CD14-positive monocyte (primary cell): ENCODE results near the gene PLCD1. TPM values are rescaled to one million over a fixed set of nuclear protein-coding genes. Genes with fewer than 3 reads are reported as not detected.

Source experiments
- DNase-seq, 3 donors: peaks; one replicate each; pipeline ENCODE4 v3.0.0-alpha.2; 2011 to 2022
- H2AFZ ChIP-seq: 2 replicates; pipeline ENCODE4 v1.6.0; 2012; ENCODE audit warnings: mild to moderate bottlenecking, low read depth, low read length, inconsistent platforms; ENCODE audit not compliant: insufficient read depth, poor library complexity, severe bottlenecking
- H3K27ac ChIP-seq, 2 donors: 1 replicate in 1 of 2; 2 replicates in 1 of 2; pipeline ENCODE4 v1.5.1; 2012 to 2013; ENCODE audit warnings: low read length in 2 of 2, control low read depth in 1 of 2, inconsistent platforms in 1 of 2, low read depth in 1 of 2, mild to moderate bottlenecking in 1 of 2
- H3K27me3 ChIP-seq, 2 donors: one replicate each; pipeline versions ENCODE4 v1.6.0 to v1.6.1; 2011 to 2013; ENCODE audit warnings: low read length in 2 of 2; ENCODE audit not compliant: control insufficient read depth in 2 of 2, insufficient read depth in 2 of 2
- H3K36me3 ChIP-seq, 2 donors: replicated peaks in 1 of 2; 1 replicate in 1 of 2; 2 replicates in 1 of 2; pipeline versions ENCODE4 v1.5.1 to v1.6.1; 2012 to 2013; ENCODE audit warnings: low read length in 2 of 2, control low read depth in 1 of 2, inconsistent platforms in 1 of 2, mild to moderate bottlenecking in 1 of 2; ENCODE audit not compliant: insufficient read depth in 2 of 2, control insufficient read depth in 1 of 2
- H3K4me1 ChIP-seq, 2 donors: 1 replicate in 1 of 2; 2 replicates in 1 of 2; pipeline versions ENCODE4 v1.5.1 to v1.6.1; 2012 to 2013; ENCODE audit warnings: low read length in 2 of 2, control low read depth in 1 of 2, inconsistent platforms in 1 of 2, mild to moderate bottlenecking in 1 of 2, moderate library complexity in 1 of 2; ENCODE audit not compliant: insufficient read depth in 2 of 2, control insufficient read depth in 1 of 2
- H3K4me2 ChIP-seq: replicated peaks from 2 replicates; pipeline ENCODE3; 2012; ENCODE audit warnings: low read length, moderate library complexity, mild to moderate bottlenecking; ENCODE audit not compliant: poor library complexity, severe bottlenecking; ENCODE audit errors: extremely low read depth
- H3K4me3 ChIP-seq, 3 experiments: fragments of 200-600 bp in 1 of 3; sonication (generic) in 1 of 3; replicated peaks in 1 of 3; 1 replicate in 2 of 3; 2 replicates in 1 of 3; pipeline ENCODE4 v1.5.1; 2011 to 2013; ENCODE audit warnings: low read length in 3 of 3, mild to moderate bottlenecking in 3 of 3, control low read depth in 2 of 3, low read depth in 2 of 3, inconsistent platforms in 1 of 3, moderate library complexity in 1 of 3
- H3K79me2 ChIP-seq: 2 replicates; pipeline ENCODE4 v1.6.0; 2012; ENCODE audit warnings: mild to moderate bottlenecking, control low read depth, inconsistent platforms, low read length, moderate library complexity; ENCODE audit not compliant: insufficient read depth
- H3K9ac ChIP-seq: 2 replicates; pipeline ENCODE4 v1.6.0; 2017; ENCODE audit warnings: low read length, mild to moderate bottlenecking; ENCODE audit not compliant: insufficient read depth, poor library complexity, severe bottlenecking
- H3K9me3 ChIP-seq, 2 donors: replicated peaks in 1 of 2; 1 replicate in 1 of 2; 2 replicates in 1 of 2; pipeline versions ENCODE4 v1.5.1 to v1.6.1; 2012 to 2013; ENCODE audit warnings: low read length in 2 of 2, control low read depth in 1 of 2; ENCODE audit not compliant: control insufficient read depth in 1 of 2, insufficient read depth in 1 of 2
- H4K20me1 ChIP-seq: 2 replicates; pipeline ENCODE4 v1.6.0; 2012; ENCODE audit warnings: mild to moderate bottlenecking, low read length, control low read depth, moderate library complexity; ENCODE audit not compliant: insufficient read depth
- H3K27ac Mint-ChIP-seq, 7 donors: one replicate each; pipeline ENCODE4 v1.8.0; 2020; ENCODE audit warnings: mild to moderate bottlenecking in 7 of 7, mixed read lengths in 7 of 7, moderate library complexity in 6 of 7, inconsistent platforms in 2 of 7
- H3K27me3 Mint-ChIP-seq, 3 donors: one replicate each; pipeline ENCODE4 v1.8.0; 2021 to 2022; ENCODE audit warnings: low read depth in 3 of 3, mild to moderate bottlenecking in 3 of 3, mixed read lengths in 3 of 3, moderate library complexity in 3 of 3, inconsistent platforms in 1 of 3
- H3K36me3 Mint-ChIP-seq, 2 donors: one replicate each; pipeline ENCODE4 v1.8.0; 2020; ENCODE audit warnings: mixed read lengths in 2 of 2, inconsistent platforms in 1 of 2, mild to moderate bottlenecking in 1 of 2
- H3K4me1 Mint-ChIP-seq: one replicate; pipeline ENCODE4 v1.8.0; 2020; ENCODE audit warnings: mild to moderate bottlenecking, mixed read lengths
- H3K4me3 Mint-ChIP-seq, 2 donors: one replicate each; pipeline ENCODE4 v1.8.0; 2020; ENCODE audit warnings: mild to moderate bottlenecking in 2 of 2, mixed read lengths in 2 of 2, moderate library complexity in 1 of 2
- H3K9me3 Mint-ChIP-seq, 7 donors: one replicate each; pipeline ENCODE4 v1.8.0; 2020 to 2022; ENCODE audit warnings: mixed read lengths in 7 of 7, mild to moderate bottlenecking in 6 of 7, moderate library complexity in 6 of 7, inconsistent platforms in 2 of 7
- WGBS: methylation state at CpG from one replicate; pipeline ENCODE4 v1.1.5; 2013; ENCODE audit warnings: missing lambda C conversion rate; ENCODE audit not compliant: insufficient coverage; 5-methylcytosine and 5-hydroxymethylcytosine counted together
- intact Hi-C, 2 donors: fragments of 100-400 bp; cut with micrococcal nuclease; formaldehyde crosslinking; loops; one replicate each; pipeline versions ENCODE4 v1.15.0 to v1.15.1; 2023
- polyA plus RNA-seq, 3 donors: library from polyadenylated mRNA; depleted of rRNA in 1 of 3; unstranded in 2 of 3; stranded (reverse) in 1 of 3; fragments of 300-500 nt in 2 of 3; fragments of >200 nt in 1 of 3; fragmentation: Illumina TruSeq in 2 of 3; gene quantifications; 1 replicate in 2 of 3; 2 replicates in 1 of 3; pipeline ENCODE4 v1.2.3, GENCODE V29; 2012 to 2021
- TF ChIP-seq, protein P1 (sequence below): fragments of 200-600 bp; IDR thresholded peaks from one replicate; pipeline ENCODE4 v1.8.0; 2022; ENCODE audit warnings: antibody characterized with exemption, mild to moderate bottlenecking

The PLCD1 gene
- polyA plus RNA-seq, 3 donors = 4.1 to 6.4 (median 6.0) TPM

DNA sequence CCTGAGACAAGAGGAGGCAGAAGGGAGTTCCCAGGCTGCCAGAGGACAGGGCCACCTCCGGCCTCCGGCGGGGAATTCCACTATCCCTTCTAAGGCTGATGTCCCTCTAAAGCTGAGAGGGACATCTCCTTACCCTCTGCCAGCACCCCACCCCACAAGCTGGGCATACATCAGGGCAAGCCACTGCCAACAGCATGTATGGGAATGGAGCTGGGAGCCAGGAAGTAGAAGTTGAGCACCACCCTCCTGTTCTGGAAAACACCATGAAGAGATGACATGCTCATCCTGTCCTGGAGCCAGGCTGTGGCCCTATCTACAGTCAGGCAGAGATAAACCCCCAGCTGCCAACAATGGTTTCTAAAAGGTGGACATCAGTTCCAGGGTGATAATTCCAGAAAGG lies 7.1 kb downstream of the PLCD1 start:
- peak overlapping the region in 1 of 7 donors; percentile 65 for H3K27ac Mint-ChIP-seq
- no peak overlapping the region for H2AFZ ChIP-seq
- intact Hi-C loops = no loop called here
- no peak overlapping the region for H3K4me3 ChIP-seq
- H3K36me3 Mint-ChIP-seq = peaks cover 14 to 19% of the 10 kb centered on the region in 2 donors
- no peaks in the 10 kb centered on the region for H4K20me1 ChIP-seq
- no peak overlapping the region for H3K4me2 ChIP-seq
- TF ChIP-seq, protein P1, sequence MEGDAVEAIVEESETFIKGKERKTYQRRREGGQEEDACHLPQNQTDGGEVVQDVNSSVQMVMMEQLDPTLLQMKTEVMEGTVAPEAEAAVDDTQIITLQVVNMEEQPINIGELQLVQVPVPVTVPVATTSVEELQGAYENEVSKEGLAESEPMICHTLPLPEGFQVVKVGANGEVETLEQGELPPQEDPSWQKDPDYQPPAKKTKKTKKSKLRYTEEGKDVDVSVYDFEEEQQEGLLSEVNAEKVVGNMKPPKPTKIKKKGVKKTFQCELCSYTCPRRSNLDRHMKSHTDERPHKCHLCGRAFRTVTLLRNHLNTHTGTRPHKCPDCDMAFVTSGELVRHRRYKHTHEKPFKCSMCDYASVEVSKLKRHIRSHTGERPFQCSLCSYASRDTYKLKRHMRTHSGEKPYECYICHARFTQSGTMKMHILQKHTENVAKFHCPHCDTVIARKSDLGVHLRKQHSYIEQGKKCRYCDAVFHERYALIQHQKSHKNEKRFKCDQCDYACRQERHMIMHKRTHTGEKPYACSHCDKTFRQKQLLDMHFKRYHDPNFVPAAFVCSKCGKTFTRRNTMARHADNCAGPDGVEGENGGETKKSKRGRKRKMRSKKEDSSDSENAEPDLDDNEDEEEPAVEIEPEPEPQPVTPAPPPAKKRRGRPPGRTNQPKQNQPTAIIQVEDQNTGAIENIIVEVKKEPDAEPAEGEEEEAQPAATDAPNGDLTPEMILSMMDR = no peak
- H3K27me3 Mint-ChIP-seq = peaks cover 5 to 9% (median 6%) of the 10 kb centered on the region in 3 donors
- peaks cover 0 to 4% of the 10 kb centered on the region in 2 donors for H3K36me3 ChIP-seq
- peaks cover 19 to 21% of the 10 kb centered on the region in 2 donors for H3K4me1 ChIP-seq
- DNase-seq = no peak
- peaks cover 21% of the 10 kb centered on the region for H3K4me1 Mint-ChIP-seq
- no CpG with 5 or more reads among the region's 3 CpGs for WGBS
- H3K9ac ChIP-seq = no peak overlapping the region
- H3K27me3 ChIP-seq = peaks cover 0 to 6% of the 10 kb centered on the region in 2 donors
- peaks cover 0 to 4% (median 0%) of the 10 kb centered on the region in 7 donors for H3K9me3 Mint-ChIP-seq
- no peak overlapping the region for H3K4me3 Mint-ChIP-seq
- H3K79me2 ChIP-seq = no peaks in the 10 kb centered on the region
- H3K9me3 ChIP-seq = no peaks in the 10 kb centered on the region
- no peak overlapping the region for H3K27ac ChIP-seq

DNA sequence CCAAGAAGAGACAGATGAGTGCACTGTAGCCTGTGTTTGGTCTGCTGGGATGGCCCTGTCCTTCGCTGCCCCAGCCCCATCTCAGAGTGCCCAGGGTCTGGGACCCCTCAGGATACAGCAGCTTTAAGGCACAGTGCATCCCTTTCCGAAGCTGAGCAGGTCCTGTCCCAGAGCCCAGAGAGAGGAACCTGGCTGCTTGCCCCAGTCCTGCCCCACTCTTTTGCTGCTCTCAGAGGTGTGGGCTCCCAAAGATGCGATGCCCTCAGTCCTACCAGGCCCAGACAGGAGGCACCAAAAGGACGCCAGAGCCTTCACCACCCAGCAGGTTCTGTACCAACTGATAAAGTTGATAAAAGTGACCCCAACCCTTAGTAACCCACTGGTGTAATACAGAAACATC lies 8.2 kb downstream of the PLCD1 start:
- no peak for DNase-seq
- Mint-ChIP-seq H3K36me3 (peaks cover 20 to 28% of the 10 kb centered on the region in 2 donors), H3K27me3 (peaks cover 0 to 4% (median 0%) of the 10 kb centered on the region in 3 donors), H3K9me3 (peaks cover 1 to 6% (median 4%) of the 10 kb centered on the region in 7 donors), H3K4me3 (no peak overlapping the region), H3K4me1 (peaks cover 21% of the 10 kb centered on the region), H3K27ac (no peak overlapping the region)
- intact Hi-C loops = no loop called here
- Histone ChIP-seq H3K4me3 (no peak overlapping the region), H3K9me3 (peaks cover 0 to 2% of the 10 kb centered on the region in 2 donors), H3K27ac (no peak overlapping the region), H3K79me2 (no peaks in the 10 kb centered on the region), H3K9ac (no peak overlapping the region), H3K36me3 (peaks cover 5 to 10% of the 10 kb centered on the region in 2 donors), H2AFZ (no peak overlapping the region), H3K27me3 (no peaks in the 10 kb centered on the region), H3K4me2 (no peak overlapping the region), H3K4me1 (peaks cover 19 to 21% of the 10 kb centered on the region in 2 donors), H4K20me1 (no peaks in the 10 kb centered on the region)
- TF ChIP-seq, protein P1 = no peak
- WGBS = 97% methylated on average over 3 of the region's 4 CpGs
